OCI-LY3 (cell line): Measurements from ENCODE around the gene PCMTD2.

ENCODE experiments used
- CTCF ChIP-seq: fragments of 200-600, 300-600 bp; sonication (generic); IDR thresholded peaks from 2 replicates; pipeline ENCODE4 v1.5.1; 2014; ENCODE audit warnings: antibody characterized with exemption, low read length, low read depth
- EZH2phosphoT487 ChIP-seq: fragments of 200-600 bp; shearing (Covaris generic); IDR thresholded peaks from 2 replicates; pipeline ENCODE4 v1.6.1; 2018; ENCODE audit warnings: antibody characterized with exemption, mixed run types, low read depth

DNA sequence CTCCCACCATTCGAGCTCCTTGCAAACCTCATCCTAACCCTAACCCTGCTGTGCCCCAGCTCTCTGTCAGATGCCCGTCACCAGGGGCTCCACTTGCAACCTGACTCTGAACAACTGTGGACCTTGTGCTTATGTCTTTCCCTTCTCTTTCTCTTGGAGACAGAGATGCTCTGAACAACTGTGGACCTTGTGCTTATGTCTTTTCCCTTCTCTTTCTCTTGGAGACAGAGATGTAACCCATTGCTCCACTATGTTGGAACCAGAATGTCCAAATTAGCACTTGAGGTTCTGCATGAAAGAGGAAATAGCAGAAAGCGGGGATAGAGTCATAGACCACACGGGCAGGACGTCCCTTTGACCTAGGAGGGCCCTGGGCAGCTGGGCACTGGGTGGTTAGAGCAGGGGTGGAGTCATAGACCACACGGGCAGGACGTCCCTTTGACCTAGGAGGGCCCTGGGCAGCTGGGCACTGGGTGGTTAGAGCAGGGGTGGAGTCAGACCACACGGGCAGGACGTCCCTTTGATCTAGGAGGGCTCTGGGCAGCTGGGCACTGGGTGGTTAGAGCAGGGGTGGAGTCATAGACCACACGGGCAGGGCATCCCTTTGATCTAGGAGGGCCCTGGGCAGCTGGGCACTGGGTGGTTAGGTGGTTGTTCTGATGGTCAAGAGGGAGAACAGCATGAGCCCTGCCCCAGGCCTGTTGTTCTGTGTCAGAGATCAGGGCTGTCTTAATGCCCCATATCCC, 22.2 kb downstream of the PCMTD2 start:
- TF ChIP-seq CTCF (no peak), EZH2phosphoT487 (no peak)
